NCI-H82 (cell line): ENCODE results near the gene ATP5F1B.

ENCODE experiments used
- DNase-seq: peaks from one replicate; lab custom pipeline; 2025; lab: John Stamatoyannopoulos, UW

ATP5F1B gene

DNA sequence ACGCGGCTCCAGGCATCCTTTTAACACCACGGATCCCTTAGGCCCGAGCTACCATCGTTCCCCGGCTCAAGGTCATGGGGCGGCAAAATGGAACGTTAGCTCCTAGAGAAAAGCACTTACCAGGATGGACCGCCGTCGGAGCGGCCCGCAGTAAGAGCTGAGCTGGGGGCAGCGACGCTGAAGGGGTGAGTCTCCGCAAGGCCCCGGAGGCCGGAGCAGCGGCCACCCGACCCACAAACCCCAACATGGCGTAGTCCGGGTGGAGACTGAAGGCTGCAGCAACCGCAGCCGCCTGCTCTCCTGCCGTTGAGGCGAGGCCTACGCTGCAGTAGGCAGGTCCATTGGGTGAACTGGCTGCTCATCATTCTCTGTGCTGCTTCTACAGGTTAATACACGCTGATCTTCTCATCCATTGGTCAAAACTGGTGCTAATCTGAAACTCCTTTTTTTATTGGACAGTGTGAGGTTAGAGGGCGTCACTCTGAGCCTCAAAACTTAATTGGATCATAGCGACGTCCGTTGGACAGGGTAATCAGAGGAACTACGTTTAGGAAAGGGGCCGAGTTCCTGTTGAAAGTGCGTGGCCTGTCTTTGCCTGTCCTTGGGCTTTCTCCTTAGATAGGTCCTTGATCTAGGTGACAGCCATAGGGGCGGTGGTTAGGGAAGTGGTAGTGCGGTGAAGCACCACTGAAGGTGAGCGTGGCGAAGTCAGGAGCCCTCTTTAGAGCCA, at the start of gene ATP5F1B:
Gene ATP5F1B, minus strand, starts transcription at position 268 of the 730 bp plus-strand sequence. Its CDS starts 21 bp downstream, at position 247.
- DNase-seq: peak; percentile 100

DNA sequence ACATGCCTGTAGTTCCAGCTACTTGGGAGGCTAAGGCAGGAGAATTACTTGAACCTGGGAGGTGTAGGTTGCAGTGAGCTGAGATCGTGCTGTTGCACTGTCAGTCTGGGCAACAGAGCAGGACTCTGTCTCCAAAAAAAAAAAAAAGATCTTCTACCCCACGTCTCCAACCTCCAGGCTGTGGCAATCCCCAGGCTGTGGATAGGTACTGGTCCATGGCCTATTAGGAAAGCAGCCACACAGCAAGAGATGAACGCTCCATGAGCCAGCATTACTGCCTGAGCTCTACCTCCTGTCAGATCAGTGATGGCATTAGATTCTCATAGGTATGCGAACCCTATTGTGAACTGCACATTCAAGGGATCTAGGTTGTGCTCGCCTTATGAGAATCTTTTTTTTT, 48.4 kb upstream of the ATP5F1B start:
- no peak for DNase-seq

DNA sequence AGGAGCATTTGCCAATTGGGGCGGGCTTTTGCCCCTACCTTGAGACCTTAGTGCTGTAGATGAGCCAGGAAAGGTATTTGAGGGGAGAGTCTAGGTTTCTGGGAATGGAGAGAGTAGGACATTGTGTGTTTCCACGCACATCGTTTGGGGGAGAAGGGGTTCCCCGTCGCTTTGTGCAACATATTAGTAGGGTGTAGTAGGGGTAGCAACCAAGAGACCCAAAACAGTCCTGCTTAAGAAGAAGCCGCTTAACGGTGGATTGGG, 43.0 kb upstream of the ATP5F1B start:
- DNase-seq: no peak

DNA sequence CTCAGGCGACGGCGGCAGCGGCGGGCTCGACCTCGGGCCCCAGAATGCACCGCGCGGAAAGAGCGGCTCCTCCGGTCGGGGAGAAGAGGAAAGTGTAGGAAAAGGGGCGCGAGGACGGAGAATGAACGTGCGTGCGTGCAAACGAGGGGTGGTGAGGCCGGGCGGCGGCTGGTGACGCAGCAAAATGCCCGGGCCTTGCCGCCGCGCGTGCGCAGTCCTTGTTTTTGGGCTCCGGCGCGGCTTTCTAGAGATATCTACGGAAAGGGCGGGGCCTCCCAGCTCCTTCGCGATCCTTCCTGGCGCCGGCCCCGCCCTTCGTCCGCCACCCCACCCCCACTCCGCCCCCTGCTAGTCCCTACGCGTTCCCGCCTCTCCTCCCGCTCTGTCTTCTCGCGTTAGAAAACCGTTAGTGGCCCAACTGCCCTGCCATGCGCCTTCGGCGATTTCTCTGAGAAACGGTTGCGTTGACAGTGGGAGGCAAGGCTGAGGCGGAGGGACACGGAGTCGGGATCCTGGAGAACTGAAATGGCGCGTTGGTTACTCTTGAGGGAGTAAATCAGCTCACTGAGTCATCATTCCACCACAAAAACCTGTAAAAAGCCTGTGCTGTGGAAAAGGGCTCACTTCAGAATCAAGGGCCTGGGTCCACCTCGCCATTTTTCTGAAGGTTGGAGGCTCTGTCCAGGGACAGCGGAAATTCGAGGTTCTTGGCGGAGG, 42.5 kb upstream of the ATP5F1B start, which contains the start of gene PTGES3:
Gene PTGES3, minus strand, starts transcription at position 156 of the 717 bp plus-strand sequence. CDS start 285 bp downstream, outside the sequence.
- peak; percentile 99 for DNase-seq

DNA sequence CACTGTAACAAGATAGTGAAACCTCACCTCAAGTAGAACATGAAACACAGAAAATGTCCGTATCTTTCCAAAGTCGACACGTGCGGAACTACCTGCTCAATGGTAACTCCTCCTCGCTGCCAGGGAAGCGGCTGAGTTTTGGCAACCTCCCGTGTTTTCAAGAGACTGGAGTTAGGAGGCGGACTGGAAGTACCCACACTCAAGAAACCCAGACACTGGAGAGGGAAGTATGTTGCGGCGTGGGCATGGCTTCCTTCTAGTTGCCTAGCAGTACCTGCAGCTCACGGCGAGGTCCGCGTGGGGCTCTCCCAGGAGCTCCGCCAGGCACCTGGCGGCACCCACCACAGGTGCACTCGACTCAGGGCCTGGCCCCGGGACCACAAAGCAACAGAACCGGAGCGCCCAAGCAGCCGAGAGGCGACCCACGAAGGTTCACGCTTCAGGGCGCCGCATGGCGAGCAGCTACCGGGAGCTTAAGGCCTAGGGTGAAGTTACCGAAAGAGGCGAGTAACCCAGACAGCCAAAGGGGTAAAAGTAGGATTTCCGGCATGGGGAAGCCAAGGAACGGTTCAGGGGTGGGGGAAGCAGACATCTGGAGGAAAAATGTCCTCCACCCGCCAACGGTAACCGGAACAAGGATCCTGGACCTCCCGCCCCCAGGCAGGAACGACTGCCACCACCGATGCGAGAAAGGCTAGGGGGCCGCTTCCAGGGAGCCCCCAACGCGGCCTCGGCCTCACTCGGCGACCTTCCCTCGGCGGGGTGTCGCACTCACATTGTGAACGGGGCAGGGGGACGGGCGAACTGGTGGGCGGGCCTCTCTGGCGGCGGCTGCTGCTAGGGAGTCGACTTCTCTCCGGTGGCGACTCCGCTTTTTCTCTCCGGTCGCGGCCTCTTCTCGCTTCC, 41.7 kb upstream of the ATP5F1B start:
- DNase-seq: peak; percentile 69

GRCh38 chr12:56684745-56685359, 39.1 kb upstream of the ATP5F1B start:
- peak; percentile 52 for DNase-seq

DNA sequence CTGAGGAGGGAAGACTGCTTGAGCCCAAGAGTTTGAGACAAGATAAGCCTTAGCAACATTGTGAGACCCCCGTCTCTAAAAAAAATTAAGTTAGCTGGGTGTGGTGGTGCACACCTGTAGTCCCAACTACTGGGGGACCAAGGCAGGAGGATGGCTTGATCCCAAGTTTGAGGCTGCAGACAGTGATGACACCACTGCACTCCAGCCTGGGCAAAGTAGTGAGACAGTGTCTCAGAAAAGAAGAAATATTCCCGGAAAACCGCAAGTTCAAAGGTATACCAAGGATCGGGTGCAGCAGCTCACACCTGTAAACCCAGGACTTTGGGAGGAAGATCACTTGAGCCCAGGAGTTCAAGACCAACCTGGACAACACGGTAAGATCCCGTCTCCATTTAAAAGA, 36.5 kb upstream of the ATP5F1B start:
- DNase-seq: no peak

DNA sequence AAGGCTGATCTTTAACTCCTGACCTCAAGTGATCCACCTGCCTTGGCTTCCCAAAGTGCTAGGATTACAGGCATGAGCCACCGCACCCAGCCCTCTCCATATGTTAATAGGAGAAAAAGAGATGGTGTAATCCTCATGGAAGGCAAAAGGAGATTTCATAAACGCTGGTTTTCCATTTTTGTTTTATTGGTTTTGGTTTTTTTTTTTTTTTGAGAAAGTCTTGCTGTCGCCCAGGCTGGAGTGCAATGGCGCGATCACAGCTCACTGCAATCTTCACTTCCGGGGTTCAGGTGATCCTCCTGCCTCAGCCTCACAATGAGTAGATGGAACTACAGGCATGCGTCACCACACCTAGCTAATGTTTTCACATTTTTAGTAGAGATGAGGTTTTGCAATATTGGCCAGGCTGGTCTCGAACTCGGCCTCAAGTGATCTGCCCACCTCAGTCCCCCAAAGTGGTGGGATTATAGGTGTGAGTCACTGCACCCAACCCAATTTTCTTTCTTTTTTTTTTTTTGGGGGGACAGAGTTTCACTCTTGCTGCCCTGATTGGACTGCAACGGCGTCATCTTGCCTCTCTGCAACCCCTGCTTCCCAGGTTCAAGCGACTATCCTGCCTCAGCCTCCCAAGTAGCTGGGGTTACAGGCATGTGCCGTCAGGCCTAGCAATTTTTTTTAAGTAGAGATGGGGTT, 34.2 kb upstream of the ATP5F1B start:
- peak; percentile 77 for DNase-seq

- DNase-seq: no peak
Observed at GRCh38 chr12:56678852-56679251, 33.1 kb upstream of the ATP5F1B start.

GRCh38 chr12:56677680-56678079, 31.9 kb upstream of the ATP5F1B start:
- DNase-seq: no peak

GRCh38 chr12:56676851-56677580, 31.2 kb upstream of the ATP5F1B start:
- DNase-seq: no peak

DNA sequence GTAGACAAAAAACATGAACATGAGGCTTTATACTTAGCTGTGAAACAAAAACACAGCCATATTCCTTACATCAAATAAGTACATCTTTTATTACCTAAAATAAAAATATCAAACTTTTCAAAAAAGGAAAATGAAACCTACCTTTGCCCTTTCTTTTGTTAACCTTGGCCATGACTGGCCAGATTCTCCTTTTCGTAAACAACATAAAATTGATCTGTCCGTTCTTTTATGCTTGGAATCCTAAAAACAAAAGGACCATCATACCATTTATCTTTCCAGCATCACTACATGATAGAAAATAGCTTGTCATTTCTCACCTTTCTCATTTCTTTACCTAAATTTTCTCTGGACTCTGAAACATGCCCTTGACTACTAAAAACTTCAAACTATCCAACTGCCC, 25.8 kb upstream of the ATP5F1B start:
- no peak for DNase-seq

DNA sequence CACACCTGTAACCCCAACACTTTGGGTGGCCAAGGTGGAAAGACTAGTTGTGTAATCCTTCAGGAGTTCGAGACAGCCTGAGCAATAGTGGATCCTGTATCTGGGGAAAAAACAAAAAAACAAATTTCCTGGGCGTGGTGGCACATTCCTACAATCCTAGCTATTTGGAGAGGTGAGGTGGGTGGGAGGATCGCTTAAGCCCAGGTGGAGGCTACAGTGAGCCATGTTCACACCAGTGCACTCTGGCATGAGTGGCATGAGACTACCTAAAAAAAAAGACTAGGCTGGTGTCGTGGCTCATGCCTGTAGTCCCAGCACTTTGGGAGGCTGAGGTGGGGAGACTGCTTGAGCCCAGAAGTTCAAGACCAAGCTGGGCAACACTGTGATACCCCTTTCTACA, 25.1 kb upstream of the ATP5F1B start:
- no peak for DNase-seq

DNA sequence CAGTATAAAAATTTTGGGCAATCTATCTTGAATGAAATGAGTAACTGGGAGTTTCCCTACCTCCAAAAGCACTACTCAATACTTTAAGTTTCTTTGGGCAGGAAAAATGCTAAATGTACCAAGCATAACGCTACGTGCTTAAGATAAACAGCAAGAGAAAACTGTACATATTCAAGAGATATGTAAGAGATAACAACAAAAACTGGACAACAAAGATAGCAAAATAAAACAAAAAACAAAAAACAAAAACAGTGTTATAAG, 22.3 kb upstream of the ATP5F1B start:
- no peak for DNase-seq

DNA sequence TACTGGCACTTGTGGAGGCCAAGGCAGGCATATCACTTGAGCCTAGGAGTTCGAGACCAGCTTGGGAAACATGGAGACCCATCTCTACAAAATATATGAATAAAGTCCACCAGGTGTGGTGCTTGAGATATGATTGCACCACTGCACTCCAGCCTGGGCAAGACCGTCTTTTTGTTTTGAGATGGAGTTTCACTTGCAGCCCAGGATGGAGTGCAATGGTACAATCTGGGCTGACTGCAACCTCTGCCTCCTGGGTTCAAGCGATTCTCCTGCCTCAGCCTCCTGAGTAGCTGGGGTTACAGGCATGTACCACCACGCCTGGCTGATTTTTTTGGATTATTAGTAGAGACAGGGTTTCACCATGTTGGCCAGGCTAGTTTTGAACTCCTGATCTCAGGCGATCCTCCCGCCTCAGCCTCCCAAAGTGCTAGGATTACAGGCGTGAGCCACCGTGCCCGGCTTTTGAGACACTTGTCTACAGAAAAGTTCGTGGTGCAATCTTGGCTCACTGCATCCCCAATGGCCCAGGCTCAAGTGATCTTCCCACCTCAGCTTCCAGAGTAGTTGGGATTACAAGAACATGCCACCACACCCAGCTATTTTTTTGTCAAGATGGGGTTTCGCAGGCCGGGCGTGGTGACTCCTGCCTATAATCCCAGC, 16.3 kb upstream of the ATP5F1B start:
- no peak for DNase-seq

- DNase-seq: no peak
Observed at GRCh38 chr12:56661560-56661959, 15.8 kb upstream of the ATP5F1B start.

- DNase-seq: peak; percentile 38
Observed at GRCh38 chr12:56658921-56659320, 13.1 kb upstream of the ATP5F1B start.

- no peak for DNase-seq
Observed at GRCh38 chr12:56657416-56658379, 11.9 kb upstream of the ATP5F1B start.

- DNase-seq: peak; percentile 49
Observed at GRCh38 chr12:56653781-56654180, 8.0 kb upstream of the ATP5F1B start.
